Stimulated activated naive CD4-positive, alpha-beta T cell (primary cell): ENCODE results near the gene RNF215.

ENCODE experiments used
- DNase-seq, 6 experiments: peaks; one replicate each; lab custom pipeline; 2025; lab: John Stamatoyannopoulos, UW

RNF215 gene

DNA sequence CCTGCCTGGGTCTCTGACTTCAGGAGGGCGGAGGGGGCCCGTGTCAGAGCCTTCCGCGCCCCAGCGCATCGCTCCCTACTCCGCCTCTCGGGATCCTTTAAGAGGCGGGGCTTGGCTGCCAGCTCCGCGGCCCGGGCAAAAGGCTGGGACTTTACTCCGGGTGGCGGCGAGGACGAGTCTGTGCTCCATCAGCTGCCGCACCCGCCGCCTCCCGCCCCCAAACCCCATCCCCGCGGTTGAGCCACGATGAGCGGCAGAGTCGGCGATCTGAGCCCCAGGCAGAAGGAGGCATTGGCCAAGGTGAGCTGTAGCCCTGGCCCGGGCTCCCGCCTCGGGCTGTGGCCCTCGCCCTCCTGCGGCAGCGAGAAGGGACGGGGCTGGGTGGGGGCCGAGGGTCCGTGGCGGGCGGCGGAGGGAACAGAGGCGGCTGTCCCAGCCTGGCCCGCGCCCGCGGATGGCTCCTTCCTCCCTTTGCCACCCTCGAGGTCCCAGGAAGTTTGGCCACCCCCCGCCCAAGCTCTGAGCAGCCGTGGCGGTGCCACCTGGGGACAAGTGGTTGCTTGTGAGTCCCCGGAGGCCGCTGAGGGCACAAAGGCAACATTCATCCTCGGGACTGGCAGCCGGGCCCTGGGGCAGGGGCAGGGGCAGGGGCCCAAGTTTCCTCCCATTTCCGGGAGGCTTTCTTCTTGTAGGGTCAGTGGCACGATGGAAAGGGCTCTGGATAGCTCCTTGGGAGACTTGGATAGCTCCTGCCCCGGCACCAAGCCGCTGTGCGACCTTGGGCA lies 9.9 kb upstream of the RNF215 start, which contains the start of gene SEC14L2:
Gene SEC14L2, plus strand, starts transcription at position 148 of the 785 bp plus-strand sequence. Its CDS starts 99 bp downstream, at position 247.
- peak in 5 of 6 experiments; percentile 38 to 63 (median 55) for DNase-seq

- no peak for DNase-seq
Observed at GRCh38 chr22:30393885-30394284, 6.7 kb upstream of the RNF215 start.

GRCh38 chr22:30393322-30393680 lies 6.1 kb upstream of the RNF215 start:
- no peak for DNase-seq

DNA sequence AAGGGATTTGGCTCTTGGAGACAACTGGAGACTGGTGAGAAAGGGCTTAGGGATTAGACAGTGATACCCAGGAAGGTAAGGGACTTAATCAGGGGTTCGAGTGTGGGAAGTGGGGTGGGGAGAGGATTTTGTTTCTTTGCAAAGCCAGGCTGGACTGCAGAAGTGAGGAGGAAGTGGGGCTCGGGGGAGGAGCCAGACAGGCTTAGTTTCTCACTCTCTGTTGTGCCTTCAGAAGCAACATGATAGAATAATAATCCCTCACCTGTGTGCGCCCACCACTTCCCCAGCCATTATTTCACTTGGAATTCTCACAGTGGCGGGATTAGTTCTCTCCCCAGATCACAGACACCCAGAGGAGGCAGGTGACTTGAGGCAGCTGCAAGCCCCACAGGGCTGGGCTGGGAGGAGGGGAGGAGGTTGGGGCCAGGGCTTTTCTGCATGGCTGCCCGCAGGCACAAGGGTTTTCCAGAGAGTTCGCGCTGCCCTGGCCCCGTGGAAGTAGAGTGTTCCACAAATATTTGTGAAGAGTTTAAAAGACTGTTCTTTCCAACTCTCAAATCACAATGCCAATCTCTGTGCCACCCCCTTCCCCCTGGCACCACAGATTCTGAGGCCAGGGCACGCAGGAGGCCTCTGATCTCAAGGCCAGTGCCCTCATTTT lies 5.6 kb upstream of the RNF215 start:
- DNase-seq, result no peak

GRCh38 chr22:30390974-30391691 lies 3.9 kb upstream of the RNF215 start:
- peak; percentile 65 to 83 (median 71) for DNase-seq

- DNase-seq, result no peak
Observed at GRCh38 chr22:30386608-30386959, 627 bp downstream of the RNF215 start.

GRCh38 chr22:30385942-30386341 lies 1.3 kb downstream of the RNF215 start:
- DNase-seq, result no peak

DNA sequence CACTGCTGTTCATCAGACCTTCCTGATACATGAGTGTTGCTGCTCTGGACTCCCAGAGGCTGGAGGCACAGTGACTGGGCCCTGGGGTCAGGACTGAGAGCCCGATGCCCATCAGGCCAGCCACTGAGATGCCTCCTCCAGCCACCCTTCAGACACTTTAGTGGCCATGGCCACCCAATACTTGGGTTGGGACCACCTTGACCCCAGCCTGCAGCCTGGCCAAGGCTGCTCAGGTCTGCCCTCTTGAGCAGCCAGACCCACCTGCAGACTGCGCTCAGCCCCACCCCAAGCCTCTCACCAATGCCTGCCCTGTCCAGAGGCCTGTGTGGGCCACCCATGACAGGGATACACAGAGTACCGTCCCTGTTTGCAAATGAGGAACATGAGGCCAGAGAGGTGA lies 4.2 kb downstream of the RNF215 start:
- no peak for DNase-seq

- DNase-seq, result no peak
Observed at GRCh38 chr22:30382340-30382739, 4.9 kb downstream of the RNF215 start.

- DNase-seq, result no peak
Observed at GRCh38 chr22:30381264-30381663, 5.9 kb downstream of the RNF215 start.

- no peak for DNase-seq
Observed at GRCh38 chr22:30380011-30380410, 7.2 kb downstream of the RNF215 start.

DNA sequence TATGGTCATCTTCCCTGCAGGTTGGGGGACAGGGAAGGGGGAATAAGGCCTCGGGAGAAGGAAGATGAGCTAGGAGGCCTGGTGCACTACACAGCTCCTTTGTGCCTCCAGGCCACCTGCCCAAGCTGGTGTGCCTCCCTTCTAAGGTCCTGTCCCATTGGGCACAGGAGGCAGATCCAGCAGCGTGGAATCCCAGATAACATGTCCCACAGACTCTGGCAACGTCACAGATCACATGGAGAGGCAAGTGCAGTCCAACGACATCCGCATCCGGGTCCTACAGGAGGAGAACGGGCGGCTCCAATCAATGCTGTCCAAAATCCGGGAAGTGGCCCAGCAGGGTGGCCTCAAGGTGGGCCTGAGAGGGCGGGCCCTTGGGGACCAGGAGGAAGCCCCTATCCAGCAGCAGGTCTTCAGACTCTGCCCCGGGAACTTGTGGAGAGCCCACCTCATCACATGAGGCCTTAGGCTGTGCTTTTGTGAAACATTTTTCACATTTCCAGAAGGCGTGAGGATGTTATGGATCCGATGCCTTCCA lies 11.8 kb downstream of the RNF215 start:
- DNase-seq, result no peak

GRCh38 chr22:30373331-30374325 lies 13.6 kb downstream of the RNF215 start:
- DNase-seq, result no peak

DNA sequence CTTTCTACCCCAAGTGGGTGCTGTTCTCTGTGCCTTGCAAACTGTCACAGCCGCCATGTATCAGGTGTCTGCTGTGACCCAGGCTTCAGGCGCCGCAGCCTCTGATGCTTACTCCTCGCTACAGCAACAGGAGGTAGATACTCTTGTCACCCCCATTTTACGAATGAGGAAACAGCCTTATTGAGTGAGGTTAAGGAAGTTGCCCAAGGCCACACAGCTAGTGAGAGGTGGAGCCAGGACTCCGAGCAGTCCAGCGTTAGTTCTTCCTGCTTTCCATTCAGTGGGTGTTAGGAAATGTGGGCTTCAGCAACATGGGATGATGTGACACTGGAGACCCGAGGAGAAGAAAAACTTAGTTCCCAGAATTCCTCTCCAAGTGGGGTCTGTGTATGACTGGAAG lies 14.3 kb downstream of the RNF215 start:
- DNase-seq, result no peak

- no peak for DNase-seq
Observed at GRCh38 chr22:30371981-30372380, 15.2 kb downstream of the RNF215 start.

DNA sequence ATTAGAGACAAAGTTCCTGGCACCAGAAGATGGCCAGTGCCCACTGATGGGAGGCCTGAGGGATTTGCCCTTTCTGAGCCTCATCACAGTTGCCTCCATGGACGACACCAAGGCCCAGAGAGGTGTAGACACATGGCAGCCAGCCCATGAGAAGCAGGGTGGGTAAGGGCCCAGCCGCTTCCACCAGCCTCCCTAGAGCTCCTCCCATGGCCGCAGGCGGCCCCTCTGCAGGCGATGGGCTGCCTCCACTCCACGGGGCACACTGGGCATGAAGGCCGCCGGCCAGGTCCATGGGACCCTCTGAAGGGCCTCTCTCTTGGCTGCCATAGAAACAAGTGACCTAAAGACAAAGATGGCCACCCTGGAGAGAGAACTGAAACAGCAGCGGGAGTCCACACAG lies 15.9 kb downstream of the RNF215 start:
- DNase-seq, result no peak

DNA sequence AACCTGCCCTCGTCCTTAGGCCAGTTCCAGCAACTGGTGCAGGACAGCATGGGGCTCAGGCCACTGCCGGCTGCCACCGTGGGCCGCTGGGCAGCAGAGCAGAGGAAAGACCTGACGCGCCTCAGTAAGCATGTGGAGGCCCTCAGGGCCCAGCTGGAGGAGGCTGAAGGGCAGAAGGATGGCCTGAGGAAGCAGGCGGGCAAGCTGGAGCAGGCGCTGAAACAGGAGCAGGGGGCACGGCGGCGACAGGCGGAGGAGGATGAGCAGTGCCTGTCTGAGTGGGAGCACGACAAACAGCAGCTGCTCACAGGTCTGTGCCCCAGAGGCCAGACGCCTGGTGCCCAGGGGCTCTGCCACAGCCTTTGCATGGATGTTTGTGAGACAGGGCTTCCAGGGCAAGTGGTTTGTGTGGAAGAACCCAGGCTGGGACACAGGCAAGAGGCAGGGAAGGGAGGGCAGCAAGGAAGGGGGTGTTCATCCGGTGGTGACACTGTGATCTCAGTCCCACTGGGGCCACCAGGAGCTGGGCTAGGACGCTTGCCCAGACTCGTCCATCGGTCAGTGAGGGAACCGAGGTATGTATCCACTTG lies 16.5 kb downstream of the RNF215 start:
- DNase-seq, result no peak

- DNase-seq, result no peak
Observed at GRCh38 chr22:30368420-30368819, 18.8 kb downstream of the RNF215 start.

GRCh38 chr22:30365891-30366290 lies 21.3 kb downstream of the RNF215 start:
- no peak for DNase-seq

DNA sequence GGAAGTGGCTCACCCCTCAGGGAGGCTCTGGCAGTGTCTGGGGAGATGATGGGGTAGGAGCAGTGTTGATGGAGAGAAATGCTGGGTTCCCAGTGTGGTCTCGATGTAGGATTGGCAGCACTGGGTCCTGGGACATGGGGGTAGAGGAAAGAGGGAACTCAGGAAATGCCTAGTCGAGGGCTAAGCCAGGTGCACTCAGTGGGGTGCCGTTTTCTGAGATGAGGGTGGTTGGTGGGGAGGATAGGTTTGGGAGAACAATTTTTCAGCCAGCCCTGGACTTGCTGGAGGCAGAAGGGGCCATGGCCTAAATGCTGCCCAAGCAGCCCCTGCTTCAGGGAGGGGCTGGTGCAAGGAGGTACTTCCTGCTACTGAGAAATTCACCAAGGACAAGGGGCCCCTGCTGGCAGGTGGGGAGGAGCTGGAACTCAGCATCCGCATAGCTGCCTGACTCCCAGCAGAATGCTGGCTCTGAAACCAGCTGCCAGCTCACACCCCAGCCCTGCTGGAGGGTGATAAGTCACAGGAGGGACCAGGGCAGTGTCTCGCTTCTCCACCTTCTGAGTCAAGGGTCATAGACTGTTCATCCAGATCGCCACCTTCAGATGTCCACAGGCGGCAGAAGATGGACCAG lies 24.4 kb downstream of the RNF215 start:
- no peak for DNase-seq
